ENCODE results near the gene DOCK11. TPM values are rescaled to one million over a fixed set of nuclear protein-coding genes. Genes with fewer than 3 reads are reported as not detected.

The DOCK11 gene
- total and polyA plus RNA-seq, 2 donors from 2014 or later = 11.4 to 49.5 TPM

GRCh38 chrX:118685393-118685792 is 189.8 kb downstream of the DOCK11 start:
- TF ChIP-seq CTCF (IDR thresholded peaks at IDR 0.05; ENCODE audit: borderline replicate concordance, extremely low read depth, insufficient read depth) = no peak
- FAIRE-seq (no peak), DNase-seq (no peak)
- Histone ChIP-seq H3K9me3 (ENCODE audit: control insufficient read depth in 2 of 3, insufficient read depth in 1 of 3, low read length in 3 of 3) (no peaks in the 10 kb centered on the region), H3K27me3 (ENCODE audit: control insufficient read depth, insufficient read depth, low read length) (no peaks in the 10 kb centered on the region), H3K36me3 (ENCODE audit: control insufficient read depth in 2 of 3, insufficient read depth in 3 of 3, low read length in 3 of 3) (no peaks in the 10 kb centered on the region), H3K4me3 (ENCODE audit: low read length in 3 of 3) (no peak overlapping the region), H3K9ac (ENCODE audit: low read length in 3 of 3) (no peak overlapping the region), H3K4me1 (ENCODE audit: control insufficient read depth in 2 of 3, insufficient read depth in 2 of 3, low read depth in 1 of 3, low read length in 3 of 3) (no peaks in the 10 kb centered on the region), H3K27ac (ENCODE audit: low read depth in 2 of 2, low read length in 2 of 2) (no peak overlapping the region)
- intact Hi-C loops (cut with DNase I) = no loop called here

- Histone ChIP-seq H3K9ac (ENCODE audit: low read length in 3 of 3) (no peak overlapping the region), H3K27me3 (ENCODE audit: control insufficient read depth, insufficient read depth, low read length) (no peaks in the 10 kb centered on the region), H3K36me3 (ENCODE audit: control insufficient read depth in 2 of 3, insufficient read depth in 3 of 3, low read length in 3 of 3) (no peaks in the 10 kb centered on the region), H3K9me3 (ENCODE audit: control insufficient read depth in 2 of 3, insufficient read depth in 1 of 3, low read length in 3 of 3) (no peaks in the 10 kb centered on the region), H3K27ac (ENCODE audit: low read depth in 2 of 2, low read length in 2 of 2) (no peak overlapping the region), H3K4me1 (ENCODE audit: control insufficient read depth in 2 of 3, insufficient read depth in 2 of 3, low read depth in 1 of 3, low read length in 3 of 3) (no peaks in the 10 kb centered on the region), H3K4me3 (ENCODE audit: low read length in 3 of 3) (no peak overlapping the region)
- intact Hi-C loops (cut with DNase I) = no loop called here
- no peak for DNase-seq
- no peak for TF ChIP-seq CTCF (IDR thresholded peaks at IDR 0.05; ENCODE audit: borderline replicate concordance, extremely low read depth, insufficient read depth)
- FAIRE-seq = no peak
Measured at GRCh38 chrX:118688935-118689334, 193.3 kb downstream of the DOCK11 start.

- Histone ChIP-seq H3K4me1 (ENCODE audit: control insufficient read depth in 2 of 3, insufficient read depth in 2 of 3, low read depth in 1 of 3, low read length in 3 of 3) (no peaks in the 10 kb centered on the region), H3K4me3 (ENCODE audit: low read length in 3 of 3) (no peak overlapping the region), H3K27me3 (ENCODE audit: control insufficient read depth, insufficient read depth, low read length) (no peaks in the 10 kb centered on the region), H3K9me3 (ENCODE audit: control insufficient read depth in 2 of 3, insufficient read depth in 1 of 3, low read length in 3 of 3) (no peaks in the 10 kb centered on the region), H3K9ac (ENCODE audit: low read length in 3 of 3) (no peak overlapping the region), H3K27ac (ENCODE audit: low read depth in 2 of 2, low read length in 2 of 2) (no peak overlapping the region), H3K36me3 (ENCODE audit: control insufficient read depth in 2 of 3, insufficient read depth in 3 of 3, low read length in 3 of 3) (no peaks in the 10 kb centered on the region)
- no peak for TF ChIP-seq CTCF (IDR thresholded peaks at IDR 0.05; ENCODE audit: borderline replicate concordance, extremely low read depth, insufficient read depth)
- no peak for FAIRE-seq
- intact Hi-C loops (cut with DNase I) = no loop called here
- no peak for DNase-seq
Measured at GRCh38 chrX:118693843-118694242, 198.2 kb downstream of the DOCK11 start.

- DNase-seq (no peak), FAIRE-seq (peak; percentile 68)
- no peaks in the 10 kb centered on the region for H3K36me3 ChIP-seq (ENCODE audit: control insufficient read depth in 2 of 3, insufficient read depth in 3 of 3, low read length in 3 of 3)
- H3K9me3 ChIP-seq (ENCODE audit: control insufficient read depth in 2 of 3, insufficient read depth in 1 of 3, low read length in 3 of 3) = no peaks in the 10 kb centered on the region
- no peak for TF ChIP-seq CTCF (IDR thresholded peaks at IDR 0.05; ENCODE audit: borderline replicate concordance, extremely low read depth, insufficient read depth)
- no peak overlapping the region for H3K9ac ChIP-seq (ENCODE audit: low read length in 3 of 3)
- H3K27me3 ChIP-seq (ENCODE audit: control insufficient read depth, insufficient read depth, low read length) = no peaks in the 10 kb centered on the region
- H3K27ac ChIP-seq (ENCODE audit: low read depth in 2 of 2, low read length in 2 of 2) = no peak overlapping the region
- no peaks in the 10 kb centered on the region for H3K4me1 ChIP-seq (ENCODE audit: control insufficient read depth in 2 of 3, insufficient read depth in 2 of 3, low read depth in 1 of 3, low read length in 3 of 3)
- H3K4me3 ChIP-seq (ENCODE audit: low read length in 3 of 3) = no peak overlapping the region
- intact Hi-C loops (cut with DNase I) = no loop called here
Measured at GRCh38 chrX:118694638-118695037, 199.0 kb downstream of the DOCK11 start.
